ENCODE results near the gene CKMT1A. TPM values are rescaled to one million over a fixed set of nuclear protein-coding genes. Genes with fewer than 3 reads are reported as not detected.

The CKMT1A gene
- total RNA-seq, 1 experiment from 2014 or later = 1.5 TPM

Other genes starting within 250 kb of the CKMT1A start
- gene TP53BP1, start 200.7 kb upstream of the CKMT1A start, total RNA-seq (2022) = 39.8 and 46.8 TPM in 2 replicates
- gene MAP1A, start 176.3 kb upstream of the CKMT1A start, total RNA-seq (2022) = 0.84 and 0.88 TPM in 2 replicates
- gene PPIP5K1, start 103.7 kb upstream of the CKMT1A start, total RNA-seq (2022) = 36.3 and 38.9 TPM in 2 replicates
- 0.93 and 1.6 TPM in 2 replicates for gene CKMT1B, start 99.8 kb upstream of the CKMT1A start, total RNA-seq (2022)
- gene STRC, start 75.1 kb upstream of the CKMT1A start, total RNA-seq (2022) = 0.07 TPM in 1 of 2 replicates, not detected in the other
- gene CATSPER2, start 45.0 kb upstream of the CKMT1A start, total RNA-seq (2022) = 1.4 and 2.4 TPM in 2 replicates
- gene PDIA3, start 52.6 kb downstream of the CKMT1A start, total RNA-seq (2022) = 545 and 548 TPM in 2 replicates
- 0.18 TPM in 1 of 2 replicates, not detected in the other for gene ELL3, start 83.1 kb downstream of the CKMT1A start, total RNA-seq (2022)
- 816 and 823 TPM in 2 replicates for gene SERF2, start 98.5 kb downstream of the CKMT1A start, total RNA-seq (2022)
- 0.21 and 0.23 TPM in 2 replicates for gene SERINC4, start 106.4 kb downstream of the CKMT1A start, total RNA-seq (2022)
- 17.9 and 20.4 TPM in 2 replicates for gene HYPK, start 106.7 kb downstream of the CKMT1A start, total RNA-seq (2022)
- gene MFAP1, start 130.8 kb downstream of the CKMT1A start, total RNA-seq (2022) = 37.1 and 37.4 TPM in 2 replicates
- 25.3 and 26.9 TPM in 2 replicates for gene WDR76, start 133.1 kb downstream of the CKMT1A start, total RNA-seq (2022)